CD14-positive monocyte (primary cell): ENCODE data around the gene PIK3R6. TPM values are rescaled to one million over a fixed set of nuclear protein-coding genes. Genes with fewer than 3 reads are reported as not detected.
A peak's percentile ranks its signal among the peaks of the same experiment; 100 is the strongest.

Experiments used
- DNase-seq, 3 donors: peaks; one replicate each; pipeline ENCODE4 v3.0.0-alpha.2; 2011 to 2022
- H2AFZ ChIP-seq: 2 replicates; pipeline ENCODE4 v1.6.0; 2012; ENCODE audit warnings: mild to moderate bottlenecking, low read depth, low read length, inconsistent platforms; ENCODE audit not compliant: insufficient read depth, poor library complexity, severe bottlenecking
- H3K27ac ChIP-seq, 2 donors: 1 replicate in 1 of 2; 2 replicates in 1 of 2; pipeline ENCODE4 v1.5.1; 2012 to 2013; ENCODE audit warnings: low read length in 2 of 2, control low read depth in 1 of 2, inconsistent platforms in 1 of 2, low read depth in 1 of 2, mild to moderate bottlenecking in 1 of 2
- H3K27me3 ChIP-seq, 2 donors: one replicate each; pipeline versions ENCODE4 v1.6.0 to v1.6.1; 2011 to 2013; ENCODE audit warnings: low read length in 2 of 2; ENCODE audit not compliant: control insufficient read depth in 2 of 2, insufficient read depth in 2 of 2
- H3K36me3 ChIP-seq, 2 donors: replicated peaks in 1 of 2; 1 replicate in 1 of 2; 2 replicates in 1 of 2; pipeline versions ENCODE4 v1.5.1 to v1.6.1; 2012 to 2013; ENCODE audit warnings: low read length in 2 of 2, control low read depth in 1 of 2, inconsistent platforms in 1 of 2, mild to moderate bottlenecking in 1 of 2; ENCODE audit not compliant: insufficient read depth in 2 of 2, control insufficient read depth in 1 of 2
- H3K4me1 ChIP-seq, 2 donors: 1 replicate in 1 of 2; 2 replicates in 1 of 2; pipeline versions ENCODE4 v1.5.1 to v1.6.1; 2012 to 2013; ENCODE audit warnings: low read length in 2 of 2, control low read depth in 1 of 2, inconsistent platforms in 1 of 2, mild to moderate bottlenecking in 1 of 2, moderate library complexity in 1 of 2; ENCODE audit not compliant: insufficient read depth in 2 of 2, control insufficient read depth in 1 of 2
- H3K4me2 ChIP-seq: replicated peaks from 2 replicates; pipeline ENCODE3; 2012; ENCODE audit warnings: low read length, moderate library complexity, mild to moderate bottlenecking; ENCODE audit not compliant: poor library complexity, severe bottlenecking; ENCODE audit errors: extremely low read depth
- H3K4me3 ChIP-seq, 3 experiments: fragments of 200-600 bp in 1 of 3; sonication (generic) in 1 of 3; replicated peaks in 1 of 3; 1 replicate in 2 of 3; 2 replicates in 1 of 3; pipeline ENCODE4 v1.5.1; 2011 to 2013; ENCODE audit warnings: low read length in 3 of 3, mild to moderate bottlenecking in 3 of 3, control low read depth in 2 of 3, low read depth in 2 of 3, inconsistent platforms in 1 of 3, moderate library complexity in 1 of 3
- H3K79me2 ChIP-seq: 2 replicates; pipeline ENCODE4 v1.6.0; 2012; ENCODE audit warnings: mild to moderate bottlenecking, control low read depth, inconsistent platforms, low read length, moderate library complexity; ENCODE audit not compliant: insufficient read depth
- H3K9ac ChIP-seq: 2 replicates; pipeline ENCODE4 v1.6.0; 2017; ENCODE audit warnings: low read length, mild to moderate bottlenecking; ENCODE audit not compliant: insufficient read depth, poor library complexity, severe bottlenecking
- H3K9me3 ChIP-seq, 2 donors: replicated peaks in 1 of 2; 1 replicate in 1 of 2; 2 replicates in 1 of 2; pipeline versions ENCODE4 v1.5.1 to v1.6.1; 2012 to 2013; ENCODE audit warnings: low read length in 2 of 2, control low read depth in 1 of 2; ENCODE audit not compliant: control insufficient read depth in 1 of 2, insufficient read depth in 1 of 2
- H4K20me1 ChIP-seq: 2 replicates; pipeline ENCODE4 v1.6.0; 2012; ENCODE audit warnings: mild to moderate bottlenecking, low read length, control low read depth, moderate library complexity; ENCODE audit not compliant: insufficient read depth
- H3K27ac Mint-ChIP-seq, 7 donors: one replicate each; pipeline ENCODE4 v1.8.0; 2020; ENCODE audit warnings: mild to moderate bottlenecking in 7 of 7, mixed read lengths in 7 of 7, moderate library complexity in 6 of 7, inconsistent platforms in 2 of 7
- H3K27me3 Mint-ChIP-seq, 3 donors: one replicate each; pipeline ENCODE4 v1.8.0; 2021 to 2022; ENCODE audit warnings: low read depth in 3 of 3, mild to moderate bottlenecking in 3 of 3, mixed read lengths in 3 of 3, moderate library complexity in 3 of 3, inconsistent platforms in 1 of 3
- H3K36me3 Mint-ChIP-seq, 2 donors: one replicate each; pipeline ENCODE4 v1.8.0; 2020; ENCODE audit warnings: mixed read lengths in 2 of 2, inconsistent platforms in 1 of 2, mild to moderate bottlenecking in 1 of 2
- H3K4me1 Mint-ChIP-seq: one replicate; pipeline ENCODE4 v1.8.0; 2020; ENCODE audit warnings: mild to moderate bottlenecking, mixed read lengths
- H3K4me3 Mint-ChIP-seq, 2 donors: one replicate each; pipeline ENCODE4 v1.8.0; 2020; ENCODE audit warnings: mild to moderate bottlenecking in 2 of 2, mixed read lengths in 2 of 2, moderate library complexity in 1 of 2
- H3K9me3 Mint-ChIP-seq, 7 donors: one replicate each; pipeline ENCODE4 v1.8.0; 2020 to 2022; ENCODE audit warnings: mixed read lengths in 7 of 7, mild to moderate bottlenecking in 6 of 7, moderate library complexity in 6 of 7, inconsistent platforms in 2 of 7
- CTCF ChIP-seq: fragments of 200-600 bp; IDR thresholded peaks from one replicate; pipeline ENCODE4 v1.8.0; 2022; ENCODE audit warnings: antibody characterized with exemption, mild to moderate bottlenecking
- WGBS: methylation state at CpG from one replicate; pipeline ENCODE4 v1.1.5; 2013; ENCODE audit warnings: missing lambda C conversion rate; ENCODE audit not compliant: insufficient coverage; 5-methylcytosine and 5-hydroxymethylcytosine counted together
- intact Hi-C, 2 donors: fragments of 100-400 bp; cut with micrococcal nuclease; formaldehyde crosslinking; loops; one replicate each; pipeline versions ENCODE4 v1.15.0 to v1.15.1; 2023
- polyA plus RNA-seq, 3 donors: library from polyadenylated mRNA; depleted of rRNA in 1 of 3; unstranded in 2 of 3; stranded (reverse) in 1 of 3; fragments of 300-500 nt in 2 of 3; fragments of >200 nt in 1 of 3; fragmentation: Illumina TruSeq in 2 of 3; gene quantifications; 1 replicate in 2 of 3; 2 replicates in 1 of 3; pipeline ENCODE4 v1.2.3, GENCODE V29; 2012 to 2021

PIK3R6 gene
- polyA plus RNA-seq, 3 donors: 3.6 to 23.3 (median 5.8) TPM

DNA sequence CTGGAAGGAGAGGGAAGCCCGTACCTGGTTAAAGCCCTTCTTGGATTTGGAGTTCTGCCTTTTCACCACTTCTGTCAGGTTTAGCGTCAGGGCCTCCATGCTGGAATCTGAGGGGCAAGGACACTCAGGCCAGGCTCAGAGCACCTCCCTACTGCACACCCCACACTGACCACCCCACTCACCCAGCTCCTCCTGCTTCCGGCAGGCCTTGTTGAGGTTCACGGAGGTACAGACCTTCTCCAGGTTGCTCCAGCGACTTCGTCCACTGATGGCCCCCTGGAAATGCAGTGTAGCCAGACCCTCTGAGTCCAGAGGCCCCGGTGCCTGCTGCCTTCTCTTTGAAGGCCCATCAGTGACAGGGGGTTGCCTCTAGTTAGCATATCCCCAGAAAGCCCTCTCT lies 14.1 kb upstream of the PIK3R6 start:
- H3K79me2 ChIP-seq: no peaks in the 10 kb centered on the region
- H3K4me2 ChIP-seq: no peak overlapping the region
- Mint-ChIP-seq H3K27me3 (peaks cover 0 to 6% (median 0%) of the 10 kb centered on the region in 3 donors), H3K4me1 (no peaks in the 10 kb centered on the region), H3K4me3 (no peak overlapping the region), H3K27ac (peak overlapping the region in 2 of 7 donors; percentile 32 to 47), H3K9me3 (peaks cover 0 to 10% (median 6%) of the 10 kb centered on the region in 7 donors), H3K36me3 (peaks cover 89 to 90% of the 10 kb centered on the region in 2 donors)
- H3K4me1 ChIP-seq: no peaks in the 10 kb centered on the region
- TF ChIP-seq CTCF: no peak
- peaks cover 88% of the 10 kb centered on the region for H4K20me1 ChIP-seq
- no peak overlapping the region for H3K27ac ChIP-seq
- no peaks in the 10 kb centered on the region for H3K27me3 ChIP-seq
- WGBS: 94% methylated on average over 6 of the region's 7 CpGs
- H3K9me3 ChIP-seq: peaks cover 0 to 9% of the 10 kb centered on the region in 2 donors
- no peak overlapping the region for H3K9ac ChIP-seq
- no peak overlapping the region for H3K4me3 ChIP-seq
- H2AFZ ChIP-seq: no peak overlapping the region
- H3K36me3 ChIP-seq: peaks cover 81 to 92% of the 10 kb centered on the region in 2 donors
- no peak for DNase-seq
- intact Hi-C loops: no loop called here

DNA sequence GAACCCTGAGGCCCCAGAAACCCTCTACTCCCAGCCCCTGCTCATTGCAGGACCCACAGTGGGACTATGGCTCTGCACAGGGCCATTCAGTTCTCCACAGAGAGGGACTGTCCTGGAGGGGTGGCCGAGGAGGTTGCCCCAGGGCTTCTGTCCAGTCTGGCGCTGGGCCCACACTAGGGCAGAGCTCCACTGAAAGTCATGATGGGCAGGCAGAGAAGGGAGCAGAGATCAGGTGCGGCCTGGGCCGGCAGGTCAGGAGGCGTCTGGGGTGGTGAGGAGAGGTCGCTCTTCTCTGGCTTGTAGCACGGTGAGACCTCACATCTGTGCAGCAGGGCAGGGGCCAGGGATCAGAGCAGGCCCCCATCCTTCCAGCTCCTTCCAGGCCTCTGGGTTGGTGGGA lies 13.0 kb upstream of the PIK3R6 start:
- no peaks in the 10 kb centered on the region for H3K4me1 Mint-ChIP-seq
- H3K36me3 ChIP-seq: peaks cover 74 to 84% of the 10 kb centered on the region in 2 donors
- H3K27ac Mint-ChIP-seq: peak overlapping the region in 2 of 7 donors; percentile 20 to 62
- H3K27me3 ChIP-seq: no peaks in the 10 kb centered on the region
- 100% methylated on average over 5 of the region's 7 CpGs for WGBS
- H3K4me2 ChIP-seq: no peak overlapping the region
- no peak for DNase-seq
- TF ChIP-seq CTCF: no peak
- H3K27me3 Mint-ChIP-seq: peaks cover 0 to 6% (median 0%) of the 10 kb centered on the region in 3 donors
- H3K9me3 ChIP-seq: no peaks in the 10 kb centered on the region
- no peaks in the 10 kb centered on the region for H3K4me1 ChIP-seq
- H3K9me3 Mint-ChIP-seq: peaks cover 0 to 1% (median 0%) of the 10 kb centered on the region in 7 donors
- no peak overlapping the region for H3K9ac ChIP-seq
- H2AFZ ChIP-seq: no peak overlapping the region
- peaks cover 83% of the 10 kb centered on the region for H4K20me1 ChIP-seq
- H3K79me2 ChIP-seq: no peaks in the 10 kb centered on the region
- intact Hi-C loops: no loop called here
- H3K4me3 Mint-ChIP-seq: no peak overlapping the region
- no peak overlapping the region for H3K27ac ChIP-seq
- no peak overlapping the region for H3K4me3 ChIP-seq
- peaks cover 80 to 81% of the 10 kb centered on the region in 2 donors for H3K36me3 Mint-ChIP-seq
